Hepatocyte (in vitro differentiated cells): ENCODE data around the gene AKAP10.

Experiments
- EZH2 ChIP-seq: fragments of 200-600 bp; sonication (generic); IDR thresholded peaks from 2 replicates; pipeline ENCODE4 v1.6.1; 2016; ENCODE audit warnings: antibody characterized with exemption, mild to moderate bottlenecking, borderline replicate concordance
- TF ChIP-seq, protein P1 (sequence below): fragments of 200-600 bp; sonication (generic); IDR thresholded peaks from 2 replicates; pipeline ENCODE4 v1.5.1; 2016; ENCODE audit warnings: antibody characterized with exemption, mild to moderate bottlenecking; ENCODE audit not compliant: poor library complexity

DNA sequence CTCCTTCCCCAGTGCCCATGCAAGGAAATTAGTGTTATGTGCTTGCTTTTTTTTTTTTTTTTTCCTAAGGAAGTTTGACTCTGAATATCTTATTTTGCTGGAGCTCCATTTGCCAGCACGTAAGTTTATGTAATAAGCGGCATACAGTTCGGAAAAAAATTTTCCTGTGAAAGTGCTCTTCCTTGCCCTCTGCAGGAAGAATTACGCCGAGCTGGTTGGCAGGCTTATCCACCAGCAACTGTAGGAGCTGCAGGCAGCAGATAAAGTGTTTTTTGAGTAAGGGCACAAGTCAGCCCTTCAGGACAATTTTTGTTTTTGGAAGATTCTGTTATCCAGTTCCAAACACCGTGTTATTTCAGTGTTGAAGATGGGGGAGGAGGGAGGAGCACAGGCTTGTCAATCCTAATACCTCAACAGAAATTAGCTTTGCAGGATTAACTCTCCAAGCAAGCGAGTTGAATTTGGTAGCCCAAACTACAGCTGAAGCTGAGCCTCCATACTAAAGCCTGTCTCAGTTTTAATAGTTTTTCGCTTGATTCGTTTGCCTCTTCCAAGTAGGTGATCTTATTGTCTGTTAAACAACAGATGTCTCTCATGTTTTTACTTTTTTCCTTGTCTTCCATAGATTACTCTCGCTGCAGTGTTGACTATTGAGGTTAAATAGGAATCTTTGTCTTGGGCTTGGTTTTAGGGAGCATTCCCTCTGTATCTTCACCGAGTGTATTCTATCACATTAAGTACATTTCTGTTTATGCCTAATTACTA, 32.7 kb upstream of the AKAP10 start:
- TF ChIP-seq EZH2, result no peak
- TF ChIP-seq, protein P1, sequence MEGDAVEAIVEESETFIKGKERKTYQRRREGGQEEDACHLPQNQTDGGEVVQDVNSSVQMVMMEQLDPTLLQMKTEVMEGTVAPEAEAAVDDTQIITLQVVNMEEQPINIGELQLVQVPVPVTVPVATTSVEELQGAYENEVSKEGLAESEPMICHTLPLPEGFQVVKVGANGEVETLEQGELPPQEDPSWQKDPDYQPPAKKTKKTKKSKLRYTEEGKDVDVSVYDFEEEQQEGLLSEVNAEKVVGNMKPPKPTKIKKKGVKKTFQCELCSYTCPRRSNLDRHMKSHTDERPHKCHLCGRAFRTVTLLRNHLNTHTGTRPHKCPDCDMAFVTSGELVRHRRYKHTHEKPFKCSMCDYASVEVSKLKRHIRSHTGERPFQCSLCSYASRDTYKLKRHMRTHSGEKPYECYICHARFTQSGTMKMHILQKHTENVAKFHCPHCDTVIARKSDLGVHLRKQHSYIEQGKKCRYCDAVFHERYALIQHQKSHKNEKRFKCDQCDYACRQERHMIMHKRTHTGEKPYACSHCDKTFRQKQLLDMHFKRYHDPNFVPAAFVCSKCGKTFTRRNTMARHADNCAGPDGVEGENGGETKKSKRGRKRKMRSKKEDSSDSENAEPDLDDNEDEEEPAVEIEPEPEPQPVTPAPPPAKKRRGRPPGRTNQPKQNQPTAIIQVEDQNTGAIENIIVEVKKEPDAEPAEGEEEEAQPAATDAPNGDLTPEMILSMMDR, result peak; percentile 58
